Lower leg skin (tissue), 3 donors: ENCODE measurements around the gene ZBTB20.

Source experiments
- CTCF ChIP-seq, 3 donors: fragments of 450-650 bp; IDR thresholded peaks; one replicate each; pipeline ENCODE4 v1.5.1; 2016; ENCODE audit warnings: antibody characterized with exemption in 3 of 3, mild to moderate bottlenecking in 3 of 3, moderate library complexity in 2 of 3
- POLR2A ChIP-seq, 2 donors: fragments of 450-650 bp; IDR thresholded peaks; one replicate each; pipeline ENCODE4 v1.6.1; 2016 to 2017; ENCODE audit warnings: antibody characterized with exemption in 2 of 2, mild to moderate bottlenecking in 1 of 2, moderate library complexity in 1 of 2

GRCh38 chr3:114374433-114374990 lies 772.6 kb downstream of the ZBTB20 start:
- no peak for TF ChIP-seq CTCF (IDR thresholded peaks at IDR 0.05)
- TF ChIP-seq POLR2A (IDR thresholded peaks at IDR 0.05): no peak
